ENCODE data around the gene PRPS1.

GRCh38 chrX:107602694-107603239 lies 25.5 kb upstream of the PRPS1 start:
- TF ChIP-seq POLR2A (IDR thresholded peaks at IDR 0.05; ENCODE audit: low read length), result no peak
- no peak for TF ChIP-seq GATA1 (IDR thresholded peaks at IDR 0.05; ENCODE audit: low read depth, low read length)

Data from erythroblast (primary cell).